Hematopoietic multipotent progenitor cell treated with erythropoietin and hydrocortisone succinate and interleukin-3 and kit ligand, for 4 days (in vitro differentiated cells): ENCODE data around the gene PEX14.

Experiments used
- DNase-seq: peaks from one replicate; pipeline ENCODE4 v3.0.0-alpha.2; 2015

The PEX14 gene

DNA sequence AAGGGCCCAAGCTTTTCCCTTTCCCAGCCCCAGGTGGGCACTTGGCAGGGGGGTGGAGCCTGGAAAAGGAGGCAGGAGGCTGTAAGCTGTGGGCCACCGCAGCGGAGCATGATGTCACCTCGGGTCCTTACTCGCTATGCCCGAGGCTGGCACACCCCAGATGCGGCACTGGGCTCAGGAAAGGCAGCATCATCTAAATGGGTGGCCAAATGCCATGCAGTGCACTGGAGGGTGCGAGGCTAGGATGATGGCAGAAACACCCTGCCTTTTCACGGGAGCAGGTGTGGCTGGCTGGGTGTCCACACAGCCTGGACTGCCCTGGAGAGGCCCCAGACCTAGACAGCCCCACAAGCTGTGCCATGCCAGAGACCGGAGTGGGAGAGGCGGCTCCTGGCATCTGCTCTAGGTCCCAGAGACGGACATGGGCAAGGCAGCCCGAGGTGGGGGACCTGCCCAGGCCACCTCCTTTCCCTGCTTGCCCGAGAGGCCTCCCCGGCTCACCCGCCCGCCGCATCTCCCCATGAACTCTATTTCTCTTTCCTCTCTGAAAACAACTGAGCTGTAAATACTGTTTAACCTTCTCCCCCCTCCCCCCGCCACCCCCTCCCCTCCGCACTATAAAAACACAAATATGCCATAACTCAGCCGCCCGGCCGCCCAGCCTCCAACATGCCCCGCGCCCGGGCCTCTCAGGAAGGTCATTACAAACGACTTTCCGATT lies 197.0 kb downstream of the PEX14 start:
- DNase-seq, result no peak

DNA sequence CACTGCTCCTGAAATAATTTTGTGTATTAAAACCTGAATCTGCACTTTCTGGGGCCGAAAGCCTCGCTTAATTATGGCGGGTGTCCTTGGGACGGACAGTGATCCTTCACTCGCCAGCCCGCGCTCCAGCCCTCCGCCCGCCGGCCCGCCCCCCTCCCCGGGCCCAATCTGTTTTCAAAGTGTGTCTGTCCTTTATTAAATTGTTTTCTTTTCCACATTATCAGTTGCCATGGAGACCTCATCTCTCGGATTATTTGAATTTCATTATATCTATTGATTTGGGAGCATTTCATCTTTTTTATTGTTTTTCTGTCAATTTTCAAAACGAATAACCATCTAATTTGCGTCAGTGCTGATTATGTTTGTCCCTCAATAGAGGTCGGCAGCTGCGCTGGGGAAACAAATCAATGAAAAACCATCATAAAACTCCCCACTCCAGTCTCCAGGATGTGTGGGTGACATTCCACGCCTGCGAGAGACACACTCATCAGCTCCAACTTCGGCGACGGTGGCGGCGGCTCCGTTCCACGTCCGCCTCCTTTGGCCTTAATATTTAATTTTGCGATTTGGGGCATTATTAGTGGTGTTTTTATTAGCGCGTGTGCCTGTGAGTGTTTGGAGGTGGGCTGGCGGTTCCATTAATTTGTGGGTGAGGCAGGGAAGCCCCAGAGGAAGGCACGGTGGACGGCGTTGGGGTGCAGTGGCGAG lies 197.7 kb downstream of the PEX14 start:
- no peak for DNase-seq

DNA sequence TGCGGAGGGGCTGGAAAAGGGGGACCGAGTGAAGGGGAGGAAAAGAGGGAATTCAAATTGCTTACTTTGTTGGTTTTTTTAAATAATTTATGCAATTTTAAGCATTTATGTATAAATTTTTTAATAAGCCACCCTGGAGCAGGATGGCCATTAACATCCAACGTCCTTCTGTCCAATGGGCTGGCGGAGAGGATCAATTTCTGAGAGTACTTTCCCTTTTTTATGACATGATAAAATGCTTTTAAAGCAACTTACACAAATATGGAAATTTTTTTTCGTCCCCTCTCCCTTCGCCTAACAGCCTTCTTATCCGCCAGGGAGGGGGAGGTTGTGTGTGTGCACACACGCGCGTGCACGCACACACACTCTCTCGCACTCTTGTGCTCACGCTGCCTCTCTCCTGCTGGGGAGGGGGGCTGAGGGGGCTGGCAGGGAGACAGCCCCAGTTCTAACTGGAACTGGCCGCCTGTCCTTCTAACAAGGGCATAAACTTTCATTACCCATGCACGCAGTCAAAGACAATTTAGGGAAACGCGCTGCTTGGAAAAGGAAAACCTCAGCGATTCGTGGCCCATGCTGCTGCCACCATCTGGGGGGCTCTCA lies 198.5 kb downstream of the PEX14 start:
- no peak for DNase-seq

DNA sequence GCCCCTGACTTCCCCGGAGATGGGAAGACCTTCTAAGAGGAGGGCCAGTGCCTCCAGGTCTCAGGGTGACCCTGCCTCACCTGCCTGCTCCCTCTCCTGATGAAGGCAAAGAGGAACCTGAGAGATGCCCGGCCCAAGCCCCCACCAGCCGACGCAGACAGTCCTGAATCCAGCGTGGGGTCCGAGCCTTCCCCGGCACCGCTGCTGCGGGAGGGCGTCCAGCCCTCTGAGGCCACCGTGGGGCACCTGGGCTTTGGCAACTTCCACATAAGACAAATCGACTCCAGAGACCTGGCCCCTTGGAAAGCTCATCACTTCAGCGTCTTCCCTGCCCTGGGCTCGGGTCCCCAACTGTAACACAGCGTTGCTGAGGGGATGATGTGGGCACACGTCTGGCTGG lies 199.5 kb downstream of the PEX14 start:
- no peak for DNase-seq

DNA sequence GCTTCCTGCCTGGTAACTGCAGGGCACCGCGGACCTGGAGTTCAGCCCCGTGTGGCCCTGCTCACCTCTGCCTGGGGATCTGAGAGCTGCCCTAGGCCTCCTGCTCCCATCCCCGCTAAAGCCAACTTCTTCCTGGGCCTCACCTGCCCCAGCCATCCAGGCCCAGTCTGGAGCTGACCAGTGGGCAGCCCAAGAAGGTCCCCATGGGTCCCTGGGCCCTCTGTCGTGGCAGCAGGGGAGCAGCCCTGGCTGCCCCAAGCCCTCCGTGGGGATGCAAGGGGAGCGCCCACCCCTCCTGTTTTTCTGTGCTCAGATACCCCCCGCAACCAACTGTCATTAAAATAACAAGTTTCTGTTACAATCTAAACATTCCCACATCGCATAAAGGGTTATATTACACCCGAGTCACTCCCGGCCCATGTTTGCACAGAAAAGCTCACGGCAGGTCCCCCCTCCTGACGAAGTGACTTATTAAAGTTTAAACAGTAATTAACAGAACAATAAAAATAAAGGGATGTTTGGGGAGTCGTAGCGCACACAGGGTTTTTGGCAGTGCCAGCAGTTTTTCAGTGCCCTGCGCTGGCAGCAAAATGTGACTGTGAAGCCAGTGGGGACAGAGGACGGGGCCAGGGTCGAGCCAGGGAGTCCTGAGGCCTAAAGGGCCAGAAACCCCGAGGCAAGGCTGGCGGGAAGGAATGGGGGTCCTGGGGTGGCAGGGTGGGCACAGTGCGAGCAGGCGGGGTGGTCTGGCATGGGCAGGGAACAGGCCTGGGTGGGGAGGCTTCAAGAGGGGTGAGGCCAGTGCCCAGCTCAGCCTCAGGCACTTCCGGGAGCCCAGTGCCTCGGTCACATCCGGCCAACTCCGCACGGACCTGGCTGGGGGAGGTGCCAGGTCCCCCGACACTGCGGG lies 200.2 kb downstream of the PEX14 start:
- no peak for DNase-seq

DNA sequence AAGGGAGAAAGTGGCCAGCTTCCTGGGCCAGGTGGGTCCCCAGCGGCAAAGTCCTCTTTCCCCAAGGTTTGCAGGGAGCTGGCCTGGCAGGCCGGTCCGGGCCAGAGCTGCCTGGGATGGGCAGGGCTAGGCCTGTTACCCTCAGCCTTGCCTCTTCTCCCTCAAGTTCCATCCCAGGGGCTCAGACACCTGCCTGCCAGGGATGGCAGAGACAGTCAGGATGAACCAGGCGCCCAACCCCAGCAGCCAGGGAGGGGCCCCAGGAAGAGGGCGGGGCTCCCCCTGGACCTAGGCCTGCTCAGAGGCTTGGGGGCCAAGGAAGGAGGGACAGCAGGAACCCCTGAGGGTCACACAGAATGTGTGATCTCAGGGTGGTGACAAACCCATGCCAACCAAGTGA lies 201.1 kb downstream of the PEX14 start:
- no peak for DNase-seq

DNA sequence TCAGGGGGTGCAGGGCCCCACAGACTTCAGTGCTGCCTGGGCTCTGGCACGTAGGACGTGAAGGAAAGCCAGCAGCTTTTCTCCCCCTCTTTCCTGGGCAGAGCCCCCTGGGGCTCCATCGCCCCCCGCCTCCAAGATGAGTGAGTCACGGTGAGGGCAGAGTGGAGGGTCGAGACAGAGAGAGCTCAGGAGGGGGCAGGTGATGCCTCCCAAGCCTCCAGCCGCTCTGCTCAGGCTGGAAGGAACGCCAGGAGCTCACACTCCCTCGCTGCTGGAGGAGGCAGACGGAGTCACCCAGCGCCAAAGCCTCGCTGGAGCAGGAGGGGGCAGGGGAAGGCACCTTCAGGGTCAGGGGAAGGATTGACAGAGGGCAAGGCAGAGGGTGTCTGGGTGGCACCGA lies 202.2 kb downstream of the PEX14 start:
- no peak for DNase-seq

DNA sequence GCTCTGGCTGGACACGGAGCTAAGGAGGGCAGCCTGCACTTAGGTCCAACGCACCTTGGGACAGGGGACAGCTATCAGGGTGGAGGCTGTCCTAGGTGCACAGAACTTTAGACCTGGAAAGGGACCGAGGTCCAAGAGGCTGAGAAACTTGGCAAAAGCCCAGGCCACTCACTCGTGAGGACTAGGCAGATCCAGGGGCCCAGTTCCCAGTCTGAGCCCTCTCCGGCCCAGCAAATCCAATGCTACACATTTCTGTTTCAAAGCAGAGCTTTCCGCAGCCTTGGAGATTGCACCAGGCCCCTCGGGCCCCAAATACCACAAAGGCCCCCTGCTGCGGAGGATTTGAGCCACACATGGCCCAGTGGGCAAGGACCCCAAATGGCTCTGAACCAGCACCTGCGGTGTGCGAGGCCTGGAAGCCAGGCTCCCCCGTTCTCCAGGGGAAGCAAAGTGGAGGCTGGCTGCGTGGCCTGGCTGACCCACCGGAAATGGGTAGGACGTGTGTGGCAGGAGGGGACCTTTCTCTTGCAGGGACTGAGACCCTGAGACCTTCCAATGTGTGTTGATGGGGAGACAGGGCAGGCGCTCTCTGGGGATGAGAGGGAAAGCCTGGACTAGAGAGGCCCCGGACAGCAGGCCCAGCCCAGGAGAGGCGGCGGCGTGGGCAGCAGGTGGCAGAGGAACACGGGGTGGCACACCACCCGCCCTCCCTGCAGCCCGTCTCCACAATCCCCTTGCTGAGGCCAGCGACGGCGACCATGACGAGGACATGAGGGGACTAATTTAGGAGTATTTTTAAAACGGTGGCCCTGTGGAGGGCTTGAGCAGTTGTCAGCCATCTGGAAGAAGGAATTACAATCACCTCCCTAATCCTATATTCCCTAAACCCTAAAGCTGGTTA lies 203.0 kb downstream of the PEX14 start:
- no peak for DNase-seq

DNA sequence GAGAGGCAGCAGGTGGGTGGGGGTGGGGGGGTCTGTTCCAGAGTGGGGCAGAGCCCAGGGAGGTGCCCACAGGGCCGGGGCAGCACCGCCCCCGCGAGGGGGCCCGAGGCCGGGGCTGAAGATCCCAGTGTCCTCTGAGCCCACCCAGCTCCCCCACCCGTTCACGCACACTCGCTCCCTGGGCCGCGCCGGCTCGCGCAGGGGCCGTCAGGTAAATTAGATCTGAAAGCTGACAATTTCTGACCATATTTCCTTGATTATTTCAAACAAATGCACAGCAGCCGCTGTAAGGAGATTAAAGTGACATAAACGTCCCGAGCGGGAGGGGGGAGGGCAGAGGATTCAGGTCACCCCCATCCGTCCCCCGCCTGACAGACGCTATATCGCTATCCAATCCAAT lies 203.7 kb downstream of the PEX14 start:
- no peak for DNase-seq

DNA sequence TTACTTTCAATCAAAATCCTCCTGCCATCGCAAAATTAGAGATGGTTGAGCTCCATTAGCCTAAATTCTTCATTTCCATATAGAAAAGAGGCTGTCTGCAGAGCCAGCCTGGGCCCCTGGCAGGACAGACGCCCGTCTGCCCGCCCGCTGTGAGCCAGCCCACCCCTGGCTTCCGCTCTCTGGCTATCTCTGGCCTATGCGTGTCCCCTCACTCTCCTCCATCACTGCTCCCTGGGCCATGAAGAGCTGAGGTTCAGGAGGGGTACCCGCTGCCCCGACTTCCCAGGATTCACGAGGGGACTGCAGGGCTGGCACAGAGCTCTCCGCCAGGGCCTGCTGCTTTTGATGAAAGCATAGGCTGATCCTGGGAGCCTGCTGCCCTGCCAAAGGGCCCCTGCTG lies 204.1 kb downstream of the PEX14 start:
- DNase-seq, result no peak

DNA sequence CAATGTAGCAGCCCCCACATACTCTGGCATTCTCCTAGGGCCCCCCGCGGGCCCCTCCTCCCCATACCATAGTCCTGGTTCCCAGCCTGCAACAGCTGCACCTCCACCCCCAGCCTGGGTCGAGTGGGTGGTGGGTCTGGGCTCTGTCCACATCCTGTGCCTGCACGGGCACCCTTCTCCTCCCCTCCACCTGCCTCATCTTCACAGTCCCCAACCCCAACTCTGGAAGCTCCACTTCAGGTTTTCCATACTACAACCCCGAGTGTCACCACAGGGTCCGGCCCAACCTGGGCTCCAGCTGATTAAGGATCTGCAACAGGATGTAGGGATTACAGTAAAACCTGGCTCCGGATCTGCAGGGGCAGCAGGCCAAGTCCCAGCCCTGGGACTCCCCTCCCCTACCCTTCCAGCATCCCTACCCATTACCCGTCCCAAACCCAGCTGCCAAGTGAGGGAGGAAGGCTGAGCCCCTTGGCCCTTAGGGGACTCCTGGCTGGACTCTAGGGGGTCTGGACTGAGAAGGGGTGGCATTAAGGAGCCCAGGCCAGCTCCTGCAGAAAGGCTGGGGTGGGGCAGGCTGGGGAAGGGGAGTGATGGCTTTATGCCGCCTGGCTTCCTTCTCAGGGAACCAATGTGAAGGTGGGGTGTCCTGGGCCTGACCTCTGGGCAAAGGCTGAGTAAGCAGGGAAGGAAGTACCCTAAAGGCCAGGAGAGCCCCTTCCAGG lies 204.9 kb downstream of the PEX14 start:
- DNase-seq, result peak; percentile 76
